Measurements from ENCODE around the gene TMEM119. TPM values are rescaled to one million over a fixed set of nuclear protein-coding genes. Genes with fewer than 3 reads are reported as not detected.

The TMEM119 gene
- polyA plus RNA-seq, 1 of the 3 experiments (the other 2 are of a cell fraction) = 25.7 TPM

DNA sequence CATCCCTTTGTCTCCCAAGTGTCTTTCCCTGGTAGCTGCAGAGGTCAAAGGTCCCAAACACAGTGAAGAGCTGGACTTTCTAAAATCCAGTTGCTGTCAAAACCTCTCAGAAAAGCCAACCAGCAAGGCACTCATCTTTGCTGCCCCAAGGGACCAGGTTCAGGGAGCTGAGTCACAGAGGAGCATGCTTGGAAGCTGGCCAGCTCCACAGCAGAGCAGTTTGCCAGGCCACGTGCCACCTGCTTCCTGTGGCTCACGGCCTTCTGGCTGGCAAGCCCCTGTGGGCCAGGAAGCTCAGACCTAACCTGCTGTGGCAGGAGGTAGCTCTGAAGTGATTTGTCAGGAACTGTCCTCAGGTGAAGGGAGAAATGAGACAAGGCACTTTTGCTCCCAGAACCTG, 31.9 kb downstream of the TMEM119 start:
- Histone ChIP-seq H3K9me3 (no peaks in the 10 kb centered on the region), H3F3A (replicated peaks; ENCODE audit: insufficient read depth) (peaks cover 25% of the 10 kb centered on the region), H3K27me3 (ENCODE audit: insufficient read depth) (no peaks in the 10 kb centered on the region), H3K4me1 (ENCODE audit: control insufficient read depth in 1 of 2, insufficient read depth in 2 of 2, low read depth in 1 of 2, low read length in 1 of 2) (peaks cover 29 to 31% of the 10 kb centered on the region in 2 experiments), H3K27ac (ENCODE audit: low read depth in 2 of 2, low read length in 1 of 2) (peak overlapping the region; percentile 46 to 86; a peak in 3 of 4 replicates), H3K36me3 (replicated peaks in 1 of 2; ENCODE audit: control insufficient read depth in 1 of 2, insufficient read depth in 2 of 2, low read length in 1 of 2) (peaks cover 49 to 57% of the 10 kb centered on the region in 2 experiments), H3K4me2 (peak overlapping the region; percentile 3; the same call in 1 of the 2 replicates), H3K79me2 (ENCODE audit: insufficient read depth) (peaks cover 28% of the 10 kb centered on the region), H3K9me2 (no peaks in the 10 kb centered on the region), H2AFZ (ENCODE audit: low read depth) (no peak overlapping the region), H4K20me1 (ENCODE audit: insufficient read depth) (no peaks in the 10 kb centered on the region; the same call in 1 of the 2 replicates), H3K9ac (no peak overlapping the region; the same call in 1 of the 2 replicates), H3K4me3 (ENCODE audit: low read depth in 2 of 2, low read length in 1 of 2) (no peak overlapping the region)
- POLR2A ChIA-PET = interaction anchor here (0.8 kb wide), 1 partner anchor 44 kb away, joined by 3 read pairs; no protein-coding TSS in a partner anchor
- 0% methylated on average over 2 of the region's 2 CpGs for WGBS (ENCODE audit: low lambda C conversion rate)
- peak; percentile 63 for DNase-seq
- CTCF ChIA-PET = interaction anchor here (0.7 to 16.0 kb wide), 7 partner anchors 10 to 647 kb away, joined by 3 to 503 read pairs (median 3); no protein-coding TSS in a partner anchor
- TF ChIP-seq CHD2 (IDR thresholded peaks at IDR 0.05; ENCODE audit: low read length, partially characterized antibody) = peak; percentile 9
- peak; percentile 75 for TF ChIP-seq TCF12 (IDR thresholded peaks at IDR 0.05)
- 0 out of 2 replicates have a peak, but pooled peaks have one; percentile 25 for TF ChIP-seq USF2 (IDR thresholded peaks at IDR 0.05; ENCODE audit: borderline replicate concordance, low read depth, low read length)
- 0 out of 2 replicates have a peak, but pooled peaks have one; percentile 12 for TF ChIP-seq RAD21 (IDR thresholded peaks at IDR 0.05; ENCODE audit: low read length)
- peak; percentile 89 for TF ChIP-seq MXI1 (IDR thresholded peaks at IDR 0.05; ENCODE audit: low read depth, low read length)
- TF ChIP-seq RXRA (IDR thresholded peaks at IDR 0.05; ENCODE audit: borderline replicate concordance, low read depth) = 0 out of 2 replicates have a peak, but pooled peaks have one; percentile 16
- TF ChIP-seq, protein P1, sequence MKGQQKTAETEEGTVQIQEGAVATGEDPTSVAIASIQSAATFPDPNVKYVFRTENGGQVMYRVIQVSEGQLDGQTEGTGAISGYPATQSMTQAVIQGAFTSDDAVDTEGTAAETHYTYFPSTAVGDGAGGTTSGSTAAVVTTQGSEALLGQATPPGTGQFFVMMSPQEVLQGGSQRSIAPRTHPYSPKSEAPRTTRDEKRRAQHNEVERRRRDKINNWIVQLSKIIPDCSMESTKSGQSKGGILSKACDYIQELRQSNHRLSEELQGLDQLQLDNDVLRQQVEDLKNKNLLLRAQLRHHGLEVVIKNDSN (IDR thresholded peaks at IDR 0.05; ENCODE audit: borderline replicate concordance, low read depth) = peak; percentile 86
- TF ChIP-seq EP300 (IDR thresholded peaks at IDR 0.05; ENCODE audit: borderline replicate concordance in 1 of 2, low read depth in 1 of 2, low read length in 1 of 2) = peak; percentile 41 to 51; a peak in 2 of 4 replicates
- peak; percentile 27; the same call in 1 of the 2 replicates for TF ChIP-seq PBX3 (IDR thresholded peaks at IDR 0.05)
- TF ChIP-seq NFIC (IDR thresholded peaks at IDR 0.05; ENCODE audit: borderline replicate concordance) = peak; percentile 97
- TF ChIP-seq RFX5 (IDR thresholded peaks at IDR 0.05; ENCODE audit: low read length) = no peak
- TF ChIP-seq MEF2A (IDR thresholded peaks at IDR 0.05; ENCODE audit: borderline replicate concordance, low read depth) = no peak
- TF ChIP-seq, protein P2, sequence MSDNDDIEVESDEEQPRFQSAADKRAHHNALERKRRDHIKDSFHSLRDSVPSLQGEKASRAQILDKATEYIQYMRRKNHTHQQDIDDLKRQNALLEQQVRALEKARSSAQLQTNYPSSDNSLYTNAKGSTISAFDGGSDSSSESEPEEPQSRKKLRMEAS (IDR thresholded peaks at IDR 0.05; ENCODE audit: low read depth) = peak; percentile 97
- TF ChIP-seq POLR2AphosphoS5 (IDR thresholded peaks at IDR 0.05; ENCODE audit: low read depth, low read length) = no peak
- TF ChIP-seq EZH2phosphoT487 (IDR thresholded peaks at IDR 0.05; ENCODE audit: borderline replicate concordance, low read depth) = no peak
- TF ChIP-seq YY1 (IDR thresholded peaks at IDR 0.05; ENCODE audit: low read depth) = no peak
- peak; percentile 58 for TF ChIP-seq JUND (IDR thresholded peaks at IDR 0.05)
- peak; percentile 79 for TF ChIP-seq FOSL2 (IDR thresholded peaks at IDR 0.05; ENCODE audit: borderline replicate concordance, low read depth)
- 0 out of 2 replicates have a peak, but pooled peaks have one; percentile 32 for TF ChIP-seq GABPA (IDR thresholded peaks at IDR 0.05; ENCODE audit: low read depth)
- TF ChIP-seq SIN3A (IDR thresholded peaks at IDR 0.05; ENCODE audit: borderline replicate concordance, low read depth, low read length) = peak; percentile 74; the same call in 1 of the 2 replicates
- TF ChIP-seq FOXM1 (IDR thresholded peaks at IDR 0.05; ENCODE audit: low read depth) = no peak
